HUES6 (cell line): ENCODE results near the gene SEMA3F.

Source experiments
- H3K27ac ChIP-seq: 2 replicates; pipeline ENCODE4 v1.7.0; 2013; ENCODE audit warnings: low read depth, mild to moderate bottlenecking, low read length, inconsistent platforms
- H3K27me3 ChIP-seq: 2 replicates; pipeline ENCODE4 v1.6.1; 2013; ENCODE audit warnings: low read length; ENCODE audit not compliant: control insufficient read depth, insufficient read depth
- H3K36me3 ChIP-seq: 2 replicates; pipeline ENCODE4 v1.6.1; 2013; ENCODE audit warnings: low read length; ENCODE audit not compliant: control insufficient read depth, insufficient read depth
- H3K4me1 ChIP-seq: 2 replicates; pipeline ENCODE4 v1.6.1; 2013; ENCODE audit warnings: low read length; ENCODE audit not compliant: control insufficient read depth, insufficient read depth
- H3K4me3 ChIP-seq: 2 replicates; pipeline ENCODE4 v1.5.1; 2013; ENCODE audit warnings: low read depth, low read length
- H3K9ac ChIP-seq: one replicate; pipeline ENCODE4 v1.6.1; 2013; ENCODE audit warnings: mild to moderate bottlenecking, low read length
- H3K9me3 ChIP-seq: 2 replicates; pipeline ENCODE4 v1.6.1; 2013; ENCODE audit warnings: low read depth, low read length; ENCODE audit not compliant: control insufficient read depth, insufficient read depth

The SEMA3F gene

GRCh38 chr3:50157827-50158529, 2.9 kb downstream of the SEMA3F start:
- Histone ChIP-seq H3K27me3 (peaks cover 31% of the 10 kb centered on the region), H3K27ac (no peak overlapping the region), H3K9ac (no peak overlapping the region), H3K4me3 (no peak overlapping the region), H3K9me3 (no peaks in the 10 kb centered on the region), H3K36me3 (peaks cover 17% of the 10 kb centered on the region), H3K4me1 (peaks cover 57% of the 10 kb centered on the region)

DNA sequence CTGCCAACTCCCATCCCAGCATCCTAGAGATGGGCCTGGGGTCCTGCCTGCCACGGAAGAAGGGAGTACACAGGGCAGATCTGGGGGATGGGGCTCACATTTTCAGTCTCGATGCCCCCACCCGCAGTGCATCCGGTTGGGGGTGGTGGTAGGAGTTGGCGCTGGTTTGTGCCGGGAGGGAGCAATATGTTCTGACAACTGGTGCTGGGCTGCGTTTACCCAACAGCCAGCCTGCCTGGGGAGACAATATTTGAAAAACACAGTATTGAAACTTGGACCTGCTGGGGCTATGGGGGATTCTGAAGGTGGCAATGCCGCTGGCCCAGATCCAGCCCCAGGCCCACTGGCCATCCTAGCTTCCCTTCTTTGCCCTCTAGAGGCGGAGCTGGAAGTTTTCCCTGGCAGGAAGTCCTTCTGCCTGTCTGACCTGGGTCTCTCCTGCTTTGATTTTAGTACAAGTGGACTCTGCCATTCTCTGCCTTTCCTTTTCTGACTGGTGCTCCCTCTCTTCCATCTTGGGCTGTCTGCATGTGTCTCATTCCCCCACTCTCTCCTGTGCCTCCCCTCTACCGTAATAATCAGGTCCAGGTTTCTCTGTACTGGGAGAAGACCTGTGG, 3.5 kb downstream of the SEMA3F start:
- Histone ChIP-seq H3K9ac (no peak overlapping the region), H3K4me1 (peaks cover 57% of the 10 kb centered on the region), H3K4me3 (no peak overlapping the region), H3K36me3 (peaks cover 17% of the 10 kb centered on the region), H3K27ac (no peak overlapping the region), H3K9me3 (no peaks in the 10 kb centered on the region), H3K27me3 (peaks cover 24% of the 10 kb centered on the region)

DNA sequence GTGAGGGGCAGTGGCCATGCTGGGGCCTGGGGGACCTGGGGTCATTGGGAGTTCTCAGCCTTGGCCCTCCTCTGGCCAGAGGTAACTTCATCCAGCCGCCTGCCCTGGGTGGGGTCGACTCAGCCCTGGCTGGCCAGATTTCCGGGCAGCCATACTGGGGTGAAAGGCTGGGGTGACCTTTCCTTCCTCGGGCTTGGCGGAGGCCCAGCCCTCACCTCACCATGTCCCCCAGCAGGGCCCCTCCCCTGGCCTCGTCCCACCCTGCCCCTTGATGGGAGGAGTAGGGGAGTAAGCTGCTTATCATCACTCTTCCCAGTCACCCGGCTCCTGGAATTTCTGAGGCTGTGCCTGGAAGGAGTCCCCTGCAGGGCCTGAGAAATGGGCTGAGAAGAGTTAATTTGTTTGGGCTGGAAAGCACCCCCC, 5.4 kb downstream of the SEMA3F start:
- Histone ChIP-seq H3K27ac (no peak overlapping the region), H3K9me3 (no peaks in the 10 kb centered on the region), H3K36me3 (peaks cover 22% of the 10 kb centered on the region), H3K4me1 (peaks cover 65% of the 10 kb centered on the region), H3K4me3 (no peak overlapping the region), H3K27me3 (peaks cover 14% of the 10 kb centered on the region), H3K9ac (no peak overlapping the region)

DNA sequence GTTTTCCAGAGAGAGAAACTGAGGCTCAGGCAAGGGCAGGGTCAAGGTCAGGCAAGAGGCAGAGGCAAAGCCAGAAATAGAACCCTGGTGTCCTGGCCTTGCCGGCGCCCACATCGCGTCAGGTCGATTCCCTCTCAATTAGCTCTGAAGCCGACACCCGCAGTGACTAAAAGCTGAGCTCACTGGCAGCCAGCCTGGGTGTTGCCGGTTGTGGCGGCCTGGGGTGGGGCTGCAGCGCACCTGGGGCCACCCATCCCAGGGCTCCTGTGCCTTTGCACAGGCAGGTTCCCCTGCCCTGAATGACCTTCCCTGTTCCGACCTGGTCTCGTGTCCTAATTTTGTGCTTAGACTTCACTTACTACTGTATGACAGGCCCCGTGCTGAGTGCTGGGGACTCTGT, 6.2 kb downstream of the SEMA3F start:
- H3K4me1 ChIP-seq: peaks cover 66% of the 10 kb centered on the region
- H3K27ac ChIP-seq: no peak overlapping the region
- no peak overlapping the region for H3K4me3 ChIP-seq
- peaks cover 6% of the 10 kb centered on the region for H3K27me3 ChIP-seq
- peaks cover 22% of the 10 kb centered on the region for H3K36me3 ChIP-seq
- H3K9me3 ChIP-seq: no peaks in the 10 kb centered on the region
- no peak overlapping the region for H3K9ac ChIP-seq

DNA sequence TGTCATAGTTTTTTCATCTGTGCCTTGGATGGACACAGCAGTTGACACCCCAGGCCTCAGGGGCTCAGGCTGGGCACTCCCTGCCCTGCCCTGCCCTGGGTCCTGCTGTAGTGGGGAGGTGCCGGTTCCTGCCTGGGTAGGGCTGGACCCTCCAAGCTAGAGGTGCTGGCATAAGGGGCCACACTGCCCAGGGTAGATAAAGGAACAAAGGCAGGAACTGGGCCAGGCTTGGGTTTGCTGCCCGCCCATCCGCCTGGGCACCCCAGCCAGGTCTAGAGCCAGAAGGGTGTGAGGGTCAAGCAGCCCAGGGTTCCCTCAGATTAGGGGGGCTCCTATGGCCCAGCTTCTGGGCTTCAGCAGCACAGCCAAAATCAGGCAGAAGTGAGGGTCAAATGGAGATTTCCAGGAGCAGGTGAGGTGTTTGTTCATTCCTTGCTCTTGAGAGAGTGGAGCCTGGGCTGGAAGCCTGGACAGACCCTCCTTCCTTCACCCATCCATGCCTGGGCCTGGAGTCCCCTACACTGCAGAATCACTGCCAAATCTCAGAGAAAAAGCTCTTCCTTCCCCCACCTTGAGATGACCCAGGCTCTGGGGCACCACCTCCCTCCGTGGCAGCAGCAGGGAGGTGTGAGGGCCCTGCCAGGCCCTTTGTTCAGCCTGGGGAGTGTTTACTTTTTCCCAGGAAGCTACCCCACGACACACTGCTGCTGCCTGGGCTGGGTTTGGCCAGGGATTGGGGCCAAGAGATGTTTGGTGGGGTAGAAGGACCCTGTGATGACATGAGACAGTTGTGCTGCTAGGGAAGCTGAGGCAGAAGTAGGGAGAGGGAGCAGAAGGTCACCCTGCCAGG, 7.1 kb downstream of the SEMA3F start:
- no peaks in the 10 kb centered on the region for H3K9me3 ChIP-seq
- no peak overlapping the region for H3K4me3 ChIP-seq
- H3K4me1 ChIP-seq: peaks cover 66% of the 10 kb centered on the region
- H3K27me3 ChIP-seq: no peaks in the 10 kb centered on the region
- no peak overlapping the region for H3K9ac ChIP-seq
- peaks cover 22% of the 10 kb centered on the region for H3K36me3 ChIP-seq
- no peak overlapping the region for H3K27ac ChIP-seq

DNA sequence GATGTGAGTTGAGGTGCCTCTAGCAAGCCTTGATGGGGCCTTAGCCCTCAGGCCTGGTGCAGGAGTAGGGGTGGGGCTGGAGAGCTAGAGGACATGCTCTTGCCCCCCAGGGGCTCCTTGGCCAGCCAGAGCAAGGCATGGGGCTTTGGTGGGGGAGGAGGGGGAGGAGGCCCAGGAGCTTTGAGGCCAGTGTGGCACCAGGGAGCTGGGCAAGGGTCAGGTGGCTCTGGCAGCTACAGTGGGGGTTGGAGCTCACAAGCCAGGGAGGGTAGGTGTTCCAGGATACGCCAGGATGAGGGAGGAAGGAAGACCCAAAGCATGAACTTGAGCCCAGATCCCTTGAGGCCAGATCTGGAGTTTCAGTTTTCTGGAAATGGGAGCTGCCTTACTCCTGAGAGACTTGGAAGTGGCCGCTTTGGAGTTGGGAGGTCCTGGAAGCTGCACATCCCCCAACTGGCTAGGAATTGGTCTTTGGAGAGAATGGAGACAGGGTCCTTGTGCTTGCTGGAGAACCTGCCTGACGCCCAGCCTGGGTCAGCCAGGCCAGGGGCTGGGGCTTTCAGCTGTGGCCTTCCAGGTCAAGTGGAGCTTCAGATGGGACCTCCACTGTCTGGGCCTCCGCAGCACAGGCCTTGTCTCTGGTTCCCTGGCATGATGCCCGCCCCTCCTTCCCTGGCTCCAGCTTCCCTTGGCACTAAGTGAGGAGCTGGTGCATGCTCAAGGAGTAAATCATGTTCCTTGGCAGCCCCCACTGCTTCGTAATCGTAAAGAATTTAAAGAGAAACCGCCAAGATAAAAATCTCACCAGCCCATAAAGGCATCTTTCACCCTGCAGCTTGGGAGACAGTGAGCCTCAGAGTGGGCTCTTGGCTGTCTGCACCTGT, 8.7 kb downstream of the SEMA3F start:
- no peak overlapping the region for H3K9ac ChIP-seq
- H3K27me3 ChIP-seq: no peaks in the 10 kb centered on the region
- no peak overlapping the region for H3K27ac ChIP-seq

GRCh38 chr3:50164481-50164880, 9.4 kb downstream of the SEMA3F start:
- Histone ChIP-seq H3K27ac (no peak overlapping the region), H3K4me3 (no peak overlapping the region), H3K36me3 (peaks cover 22% of the 10 kb centered on the region), H3K9ac (no peak overlapping the region), H3K27me3 (no peaks in the 10 kb centered on the region), H3K4me1 (peaks cover 60% of the 10 kb centered on the region), H3K9me3 (no peaks in the 10 kb centered on the region)

More for the DNA sequence above, 8.7 kb downstream of the SEMA3F start:
- H3K4me1 ChIP-seq: peaks cover 65% of the 10 kb centered on the region
- no peaks in the 10 kb centered on the region for H3K9me3 ChIP-seq
- no peak overlapping the region for H3K4me3 ChIP-seq
- peaks cover 22% of the 10 kb centered on the region for H3K36me3 ChIP-seq

GRCh38 chr3:50164984-50165909, 10.1 kb downstream of the SEMA3F start:
- Histone ChIP-seq H3K9me3 (no peaks in the 10 kb centered on the region), H3K27ac (0 out of 2 replicates have a peak overlapping the region, but pooled peaks have one; percentile 12), H3K4me3 (no peak overlapping the region), H3K4me1 (peaks cover 56% of the 10 kb centered on the region), H3K27me3 (no peaks in the 10 kb centered on the region), H3K9ac (no peak overlapping the region), H3K36me3 (peaks cover 19% of the 10 kb centered on the region)

GRCh38 chr3:50165910-50166538, 10.9 kb downstream of the SEMA3F start:
- 0 out of 2 replicates have a peak overlapping the region, but pooled peaks have one; percentile 12 for H3K27ac ChIP-seq

More at GRCh38 chr3:50165910-50166538, 10.9 kb downstream of the SEMA3F start:
- H3K9me3 ChIP-seq: no peaks in the 10 kb centered on the region
- no peaks in the 10 kb centered on the region for H3K27me3 ChIP-seq
- peaks cover 58% of the 10 kb centered on the region for H3K4me1 ChIP-seq
- no peak overlapping the region for H3K9ac ChIP-seq
- peaks cover 17% of the 10 kb centered on the region for H3K36me3 ChIP-seq
- no peak overlapping the region for H3K4me3 ChIP-seq
